ENCODE measurements around the gene COX6A1.

DNA sequence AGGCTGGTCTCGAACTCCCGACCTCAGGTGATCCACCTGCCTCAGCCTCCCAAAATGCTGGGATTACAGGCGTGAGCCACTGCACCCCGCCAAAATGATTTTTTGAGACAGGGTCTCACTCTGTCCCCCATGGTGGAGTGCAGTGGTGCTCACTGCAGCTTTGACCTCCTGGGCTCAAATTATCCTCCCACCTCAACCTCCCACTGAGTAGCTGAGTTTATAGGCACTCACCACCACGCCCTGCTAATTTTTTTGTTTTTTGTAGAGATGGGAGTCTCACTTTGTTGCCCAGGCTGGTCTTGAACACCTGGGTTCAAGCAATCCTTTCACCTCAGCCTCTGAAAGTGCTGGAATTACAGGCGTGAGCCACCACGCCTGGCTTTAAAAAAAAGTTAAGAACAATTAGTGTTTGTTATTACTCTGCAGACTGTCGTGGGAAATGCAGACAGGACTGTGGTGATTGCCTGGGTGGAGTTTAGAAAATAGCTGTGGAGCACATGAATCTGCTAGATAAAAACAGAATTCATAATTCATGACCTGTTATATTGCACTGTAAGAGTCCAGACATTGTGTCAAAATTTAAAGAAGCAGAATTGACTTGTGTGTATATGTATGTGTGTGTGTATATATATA, 9.2 kb upstream of the COX6A1 start:
- TF ChIP-seq, protein P1, sequence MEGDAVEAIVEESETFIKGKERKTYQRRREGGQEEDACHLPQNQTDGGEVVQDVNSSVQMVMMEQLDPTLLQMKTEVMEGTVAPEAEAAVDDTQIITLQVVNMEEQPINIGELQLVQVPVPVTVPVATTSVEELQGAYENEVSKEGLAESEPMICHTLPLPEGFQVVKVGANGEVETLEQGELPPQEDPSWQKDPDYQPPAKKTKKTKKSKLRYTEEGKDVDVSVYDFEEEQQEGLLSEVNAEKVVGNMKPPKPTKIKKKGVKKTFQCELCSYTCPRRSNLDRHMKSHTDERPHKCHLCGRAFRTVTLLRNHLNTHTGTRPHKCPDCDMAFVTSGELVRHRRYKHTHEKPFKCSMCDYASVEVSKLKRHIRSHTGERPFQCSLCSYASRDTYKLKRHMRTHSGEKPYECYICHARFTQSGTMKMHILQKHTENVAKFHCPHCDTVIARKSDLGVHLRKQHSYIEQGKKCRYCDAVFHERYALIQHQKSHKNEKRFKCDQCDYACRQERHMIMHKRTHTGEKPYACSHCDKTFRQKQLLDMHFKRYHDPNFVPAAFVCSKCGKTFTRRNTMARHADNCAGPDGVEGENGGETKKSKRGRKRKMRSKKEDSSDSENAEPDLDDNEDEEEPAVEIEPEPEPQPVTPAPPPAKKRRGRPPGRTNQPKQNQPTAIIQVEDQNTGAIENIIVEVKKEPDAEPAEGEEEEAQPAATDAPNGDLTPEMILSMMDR (IDR thresholded peaks at IDR 0.05), result no peak
- TF ChIP-seq ZFX (IDR thresholded peaks at IDR 0.05; ENCODE audit: borderline replicate concordance), result no peak

All from 22Rv1 (cell line).